ENCODE measurements around the gene AOAH.
"Not testable (repeated sequence)": the region's sequence is repeated elsewhere in the genome, so short reads cannot be mapped to it uniquely, and the experiment has no call there.

The AOAH gene

DNA sequence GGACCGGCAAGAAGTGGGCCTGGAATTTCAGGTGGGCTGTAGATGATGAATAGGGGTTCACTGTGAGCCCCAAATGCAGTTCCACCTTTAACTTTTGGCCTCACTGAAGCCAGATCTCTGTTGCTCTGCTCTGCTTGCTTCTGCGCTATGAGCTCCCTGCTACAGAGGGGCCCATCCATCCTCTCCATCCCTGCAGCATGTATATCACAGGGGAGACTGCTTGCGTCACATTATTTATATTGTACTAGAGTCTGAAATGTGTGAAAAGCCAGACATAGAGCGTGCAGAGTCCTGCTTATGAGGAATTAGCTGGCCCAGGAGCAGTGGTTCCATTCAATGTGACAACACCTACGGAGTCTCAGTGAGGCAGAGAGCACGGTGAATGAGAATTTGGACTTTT is 69.9 kb downstream of the AOAH start:
- no peak for DNase-seq

DNA sequence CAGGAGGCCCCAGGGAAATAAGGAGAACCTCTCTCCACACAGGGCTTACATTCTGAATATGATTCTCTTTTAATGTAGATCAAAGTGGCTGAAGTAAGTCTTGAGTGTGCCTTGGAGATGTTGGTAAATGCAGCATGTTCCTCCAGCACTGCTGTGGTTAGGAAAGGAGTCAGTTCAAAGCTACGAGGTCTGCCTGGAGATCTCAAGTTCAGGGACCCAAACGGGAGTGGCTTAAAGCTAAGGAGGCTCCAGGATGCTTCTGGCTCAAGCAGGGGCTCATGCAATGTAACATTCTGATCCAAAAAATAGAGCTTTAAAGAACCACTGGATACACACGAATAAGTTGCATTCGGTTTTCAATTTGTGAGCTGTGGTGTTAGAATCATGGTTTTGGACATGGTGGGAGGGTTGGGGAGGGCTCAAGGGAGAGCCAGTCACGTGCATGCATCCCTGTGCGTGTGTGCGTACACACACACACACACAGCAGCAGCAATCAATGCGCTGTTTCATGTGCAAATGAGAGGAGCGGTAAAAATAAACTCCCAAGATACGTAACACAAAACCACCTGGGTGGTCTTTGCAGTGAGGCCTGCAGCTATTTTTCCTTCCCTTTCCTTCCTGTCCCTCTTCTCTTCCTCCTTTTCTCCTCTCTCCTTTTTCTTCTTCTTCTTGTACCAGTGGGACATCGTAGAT is 70.5 kb downstream of the AOAH start:
- DNase-seq: no peak

DNA sequence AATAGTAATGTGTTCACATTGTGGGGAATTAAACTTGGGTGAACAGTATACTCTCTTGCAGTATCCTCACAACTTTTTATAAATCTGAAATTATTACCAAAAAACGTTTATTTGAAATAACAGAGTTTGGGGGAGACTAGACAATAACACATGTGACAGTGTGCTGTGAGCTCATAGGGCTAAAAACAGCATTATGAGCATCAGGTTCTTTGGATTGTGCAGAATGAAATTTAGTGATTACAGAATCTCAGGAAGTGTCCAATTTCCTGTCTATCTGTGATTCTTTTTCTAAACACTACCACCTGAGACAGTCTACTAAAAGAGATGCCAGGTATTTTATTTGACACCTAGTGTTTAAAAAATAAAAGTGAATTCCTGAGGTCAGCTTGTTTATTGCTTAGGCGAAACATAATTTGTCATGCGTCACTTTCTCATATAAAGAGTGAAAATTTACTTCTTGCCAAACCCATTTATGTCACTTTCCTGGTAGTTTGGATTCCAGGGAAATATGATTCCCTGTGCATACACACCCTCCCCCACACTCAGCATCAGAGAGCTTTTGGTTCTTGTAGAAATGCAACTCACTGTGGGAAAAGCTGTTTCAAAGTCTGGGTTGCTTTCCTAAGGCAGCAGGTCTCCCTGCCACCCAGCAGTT is 71.2 kb downstream of the AOAH start:
- DNase-seq: no peak

DNA sequence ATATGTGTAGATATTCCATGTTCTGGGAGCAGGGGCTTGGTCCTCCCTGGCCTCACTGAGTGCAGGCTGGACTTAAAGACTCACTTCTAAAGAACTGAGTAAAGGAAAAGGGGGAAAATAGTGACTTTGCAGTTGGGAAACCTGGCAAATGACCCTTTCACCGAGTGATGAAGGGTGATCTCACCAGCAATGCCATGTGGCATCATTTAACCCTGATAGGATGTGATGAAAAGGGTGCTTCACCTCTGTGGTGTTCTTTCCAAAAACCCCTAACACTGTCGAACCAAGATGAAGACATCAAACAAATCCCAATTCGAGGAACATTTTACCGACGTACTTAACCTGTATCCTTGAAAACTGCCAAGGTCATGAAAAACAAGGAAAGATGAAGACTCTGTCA is 71.9 kb downstream of the AOAH start:
- no peak for DNase-seq

DNA sequence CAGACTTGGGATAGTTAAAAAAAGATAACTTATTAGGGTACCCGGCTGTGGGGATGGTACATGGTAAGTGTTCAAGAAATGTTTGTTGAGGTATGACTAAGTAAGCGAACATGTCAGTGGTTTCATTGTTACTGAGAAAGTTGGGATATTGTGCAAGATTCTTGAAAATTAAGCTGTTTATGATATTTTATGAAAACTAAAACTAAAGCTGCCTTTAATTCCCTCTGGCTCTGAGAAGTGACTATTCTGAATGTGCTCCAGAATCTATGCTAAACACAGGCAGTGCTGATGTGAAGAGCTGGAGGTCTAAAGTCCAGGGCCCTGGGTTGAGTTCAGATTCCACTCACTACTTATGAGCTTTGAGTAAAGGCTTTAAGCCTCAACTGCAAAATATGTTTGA is 72.9 kb downstream of the AOAH start:
- DNase-seq: no peak

DNA sequence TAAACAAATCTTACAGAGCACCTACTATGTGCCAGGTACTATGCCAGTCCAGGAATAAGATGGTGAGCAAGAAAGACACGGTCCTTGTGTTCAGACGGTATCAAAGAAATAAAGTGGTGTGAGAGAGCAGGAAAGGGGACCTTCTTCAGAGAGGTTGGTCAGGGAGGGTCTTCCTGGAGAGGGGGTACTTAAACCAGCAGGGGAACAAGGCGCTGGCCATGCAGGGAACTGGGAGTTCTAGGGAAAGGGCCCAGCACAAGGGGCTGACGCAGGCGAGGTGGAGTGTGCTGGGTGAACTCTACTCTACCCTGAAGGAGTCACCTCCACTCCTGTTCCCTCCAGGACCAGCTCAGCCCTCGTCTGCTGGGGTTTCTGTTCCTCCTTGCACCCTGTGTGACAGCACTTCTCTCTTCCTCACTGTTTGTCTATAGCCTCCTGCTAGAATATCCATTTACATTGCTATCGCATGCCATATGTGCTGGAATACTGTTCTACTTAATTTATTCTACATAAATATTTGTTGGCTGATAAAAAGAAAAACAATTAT is 73.5 kb downstream of the AOAH start:
- no peak for DNase-seq

DNA sequence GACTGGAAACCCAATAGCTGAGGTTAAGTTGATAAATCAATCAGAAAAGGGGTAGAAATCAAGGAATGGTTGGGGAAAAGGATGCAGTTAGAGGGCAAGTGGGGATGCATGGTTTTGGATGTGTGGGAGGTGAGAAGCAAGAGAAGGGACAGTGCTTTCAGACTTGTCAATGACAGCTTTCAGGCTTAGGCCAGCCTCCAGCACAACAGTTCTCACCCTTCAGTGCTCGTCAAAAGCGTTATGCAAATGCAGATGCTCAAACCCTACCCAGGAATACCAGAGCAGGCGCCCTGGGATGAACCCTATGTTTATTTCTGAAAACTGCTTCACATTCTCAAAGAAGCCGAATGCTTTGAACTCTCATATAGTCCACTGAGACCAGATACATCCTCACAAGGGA is 74.0 kb downstream of the AOAH start:
- DNase-seq: no peak

DNA sequence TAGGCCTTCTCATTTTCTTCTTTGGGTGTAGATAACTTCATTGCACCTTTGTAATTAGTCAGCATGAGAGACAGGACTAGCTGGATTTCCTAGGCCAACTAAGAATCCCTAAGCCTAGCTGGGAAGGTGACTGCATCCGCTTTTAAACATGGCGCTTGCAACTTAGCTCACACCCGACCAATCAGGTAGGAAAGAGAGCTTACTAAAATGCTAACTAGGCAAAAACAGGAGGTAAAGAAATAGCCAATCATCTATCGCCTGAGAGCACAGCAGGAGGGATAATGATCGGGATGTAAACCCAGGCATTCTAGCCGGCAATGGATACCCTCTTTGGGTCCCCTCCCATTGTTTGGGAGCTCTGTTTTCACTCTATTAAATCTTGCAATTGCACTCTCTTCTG is 75.0 kb downstream of the AOAH start:
- not testable (repeated sequence) for DNase-seq

DNA sequence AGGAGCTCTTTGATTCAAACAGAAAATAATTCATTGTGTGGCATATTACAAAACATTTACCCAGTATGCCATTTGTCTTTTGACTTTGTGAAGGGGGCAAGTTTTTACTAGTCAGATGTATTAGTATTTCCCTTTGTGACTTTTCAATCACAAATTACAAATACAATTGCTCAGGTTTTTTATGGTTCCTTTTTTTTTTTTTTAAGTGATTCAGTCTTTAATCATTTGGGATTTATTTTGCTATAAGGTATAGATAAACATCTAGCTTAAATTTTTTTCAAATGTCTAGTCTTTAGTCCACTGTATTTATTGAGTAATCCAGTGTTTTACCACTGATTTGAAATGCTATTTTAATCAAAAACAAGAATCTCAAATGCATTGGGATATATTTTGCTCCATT is 75.9 kb downstream of the AOAH start:
- no peak for DNase-seq

DNA sequence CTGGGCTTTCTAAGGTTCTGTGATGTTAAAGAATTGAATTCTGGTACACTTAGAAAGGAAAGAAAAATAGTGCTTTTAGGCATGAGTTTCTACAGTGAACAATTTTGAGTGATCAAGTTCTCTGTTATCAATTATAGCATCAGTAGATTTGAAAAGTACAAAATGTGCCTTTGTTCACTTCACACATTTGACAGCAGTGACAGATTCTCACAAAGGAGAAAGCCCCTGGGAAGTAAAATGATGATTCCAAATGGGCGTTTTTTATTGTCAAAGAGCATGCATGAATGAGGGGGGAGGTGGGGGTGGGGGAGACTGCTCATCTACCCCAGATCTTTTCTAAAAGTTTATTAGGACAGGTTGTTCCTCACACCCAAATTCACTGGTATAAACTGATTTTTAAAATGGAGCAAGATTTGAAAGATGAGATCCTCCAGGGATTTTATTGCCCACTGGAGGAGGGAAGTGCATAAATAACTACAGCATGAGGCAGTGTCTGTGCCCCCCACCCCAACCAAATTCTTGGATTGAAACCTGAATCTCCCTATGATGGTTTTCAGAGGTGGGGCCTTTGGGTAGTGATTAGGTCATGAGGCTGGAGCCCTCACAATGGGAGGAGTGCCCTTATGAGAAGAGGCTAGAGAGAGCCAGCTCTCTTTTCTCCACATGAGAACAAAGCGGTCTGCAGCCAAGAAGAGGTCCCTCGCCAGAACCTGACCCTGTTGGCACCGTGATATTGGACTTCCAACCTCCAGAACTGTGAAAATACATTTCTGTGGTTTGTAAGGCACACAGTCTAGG is 79.5 kb downstream of the AOAH start:
- no peak for DNase-seq

DNA sequence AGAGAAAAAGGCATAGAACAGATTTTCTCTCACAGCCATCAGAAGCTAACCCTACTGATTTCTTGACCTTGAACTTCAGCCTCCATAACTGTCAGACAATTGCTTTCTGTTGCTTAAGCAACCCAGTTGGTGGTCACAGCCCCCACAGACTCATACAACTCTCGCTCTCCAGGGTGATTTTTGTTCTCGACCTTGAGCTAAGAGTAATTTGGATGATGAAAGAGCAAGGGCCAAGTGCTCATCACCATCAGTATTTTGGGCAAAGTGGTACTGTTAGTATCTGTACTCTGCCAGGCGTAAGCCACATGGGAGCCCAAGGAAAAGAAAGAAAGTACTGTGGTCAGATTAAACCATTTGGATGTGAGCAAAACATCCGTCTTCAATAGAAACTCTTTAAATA is 81.9 kb downstream of the AOAH start:
- no peak for DNase-seq

DNA sequence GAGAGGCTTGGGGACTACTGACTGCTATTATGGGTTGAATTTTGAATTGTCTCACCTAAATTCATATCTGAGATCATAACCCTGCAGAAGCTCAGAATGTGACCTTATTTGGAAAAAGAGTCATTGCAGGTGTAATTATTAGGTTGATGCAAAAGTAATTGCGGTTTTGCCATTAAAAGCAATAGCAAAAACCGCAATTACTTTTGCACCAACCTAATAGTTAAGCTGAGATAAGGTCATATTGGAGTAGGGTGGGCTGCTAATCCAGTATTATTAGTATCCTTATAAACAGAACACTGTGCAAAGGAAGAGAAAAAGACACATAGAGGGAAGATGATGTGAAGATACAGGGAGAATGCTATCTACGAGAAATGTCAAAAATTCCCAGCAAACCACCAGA is 82.3 kb downstream of the AOAH start:
- no peak for DNase-seq

DNA sequence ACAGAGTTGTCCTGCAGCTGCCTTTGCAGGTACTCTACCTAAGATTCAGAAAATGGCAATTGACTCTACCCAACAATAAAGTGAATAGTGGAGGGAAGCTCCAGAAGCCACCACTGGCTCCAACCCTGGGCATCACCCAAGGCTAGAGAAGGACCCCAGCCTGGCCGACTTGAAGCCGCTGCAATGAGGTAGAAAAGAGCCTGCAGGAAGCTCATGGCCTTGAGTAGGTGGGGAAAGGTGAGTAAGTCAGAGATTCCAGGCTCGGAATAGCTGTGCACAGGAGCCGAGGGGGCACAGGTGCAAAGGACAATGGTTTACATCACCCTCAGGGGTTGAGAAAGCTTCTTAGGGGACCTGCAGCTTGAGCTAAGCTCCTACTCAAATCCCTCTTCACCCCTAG is 83.6 kb downstream of the AOAH start:
- DNase-seq: no peak

DNA sequence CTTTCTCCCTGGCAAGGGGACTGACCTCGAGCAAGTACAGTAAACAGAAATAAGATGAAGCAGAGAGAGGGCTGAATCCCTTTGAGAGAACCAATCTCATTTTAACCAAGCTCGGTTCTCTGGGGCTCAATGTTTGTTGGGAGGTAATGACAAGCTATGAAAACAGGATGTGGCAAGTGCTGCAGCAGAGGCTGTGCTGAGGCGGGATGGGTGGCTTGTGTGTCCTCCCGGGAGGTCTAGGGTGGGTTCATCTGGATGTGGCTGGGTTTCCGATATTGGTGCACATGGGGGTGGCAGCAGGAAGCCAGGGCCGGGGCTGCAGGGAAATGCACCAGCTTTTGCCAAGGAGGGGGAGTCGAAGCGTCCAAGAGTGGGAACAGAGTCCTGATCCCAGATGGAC is 84.5 kb downstream of the AOAH start:
- DNase-seq: peak; percentile 52

DNA sequence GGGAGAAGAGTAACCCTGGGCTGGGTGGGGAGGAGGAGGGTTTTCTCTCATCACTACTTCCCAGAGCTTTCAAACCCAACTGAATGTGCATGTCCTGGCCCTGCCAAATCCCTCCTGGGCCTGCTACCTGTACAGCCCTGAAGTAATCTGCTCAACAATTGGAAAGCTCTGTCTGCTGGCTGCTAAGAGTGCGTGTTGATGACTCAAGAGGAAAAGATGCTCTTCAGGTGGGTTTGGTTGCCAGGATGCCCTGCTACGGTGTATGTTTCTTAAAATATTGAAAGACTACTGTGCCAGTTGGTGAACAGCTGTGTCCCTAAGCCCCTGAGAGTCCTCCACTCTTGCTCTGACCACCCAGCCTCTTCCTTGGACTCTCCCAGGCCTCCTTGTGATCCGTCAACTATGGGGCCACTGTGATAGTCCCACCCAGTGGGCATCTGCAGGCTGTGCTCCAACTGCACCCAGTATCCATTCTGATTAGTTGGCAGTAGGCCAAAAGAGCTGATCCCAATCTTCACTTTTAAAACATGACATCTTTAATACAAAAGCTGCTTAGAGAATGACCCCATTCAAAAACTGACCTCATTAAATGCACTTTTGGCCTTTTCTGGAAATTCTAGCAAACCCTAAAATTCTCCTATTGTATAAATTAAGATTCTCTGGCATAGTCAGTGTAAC is 85.6 kb downstream of the AOAH start:
- DNase-seq: no peak

DNA sequence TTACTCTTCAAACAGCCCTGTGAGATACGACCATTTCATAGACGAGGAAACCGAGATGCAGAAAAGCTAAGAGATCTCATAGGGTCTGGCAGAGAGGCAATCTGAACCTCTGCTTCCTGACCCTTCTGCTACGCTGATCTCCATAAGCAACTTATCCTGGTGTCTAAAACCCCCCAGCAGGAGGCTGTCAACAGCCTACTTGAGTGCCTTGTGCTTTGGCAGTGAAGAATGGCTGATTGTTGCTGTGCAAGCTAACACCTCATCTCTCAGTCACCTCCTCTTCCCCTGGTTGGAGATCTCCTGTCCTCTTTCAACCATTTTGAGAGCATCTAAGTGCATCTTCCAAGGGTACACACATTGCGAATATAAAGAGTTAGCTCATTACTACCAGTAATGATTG is 86.2 kb downstream of the AOAH start:
- DNase-seq: no peak

DNA sequence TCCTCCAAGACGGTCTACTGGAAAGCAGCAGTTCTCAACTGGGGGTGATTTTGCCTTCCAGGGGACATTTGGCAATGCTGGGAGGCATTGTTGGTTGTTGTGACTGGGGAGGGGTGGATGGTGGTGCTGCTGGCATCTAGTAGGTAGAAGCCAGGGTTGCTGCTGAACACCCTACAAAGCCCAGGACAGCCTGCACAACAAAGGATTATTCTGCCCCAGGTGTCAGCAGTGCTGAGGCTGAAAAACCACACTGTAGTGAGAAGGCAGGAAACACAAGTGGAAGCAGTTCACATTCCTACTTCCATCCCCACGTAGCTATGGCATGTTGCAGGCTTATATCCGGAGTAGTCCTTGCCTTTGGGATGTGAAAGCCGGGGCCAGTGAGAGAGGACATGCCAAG is 86.9 kb downstream of the AOAH start:
- no peak for DNase-seq

DNA sequence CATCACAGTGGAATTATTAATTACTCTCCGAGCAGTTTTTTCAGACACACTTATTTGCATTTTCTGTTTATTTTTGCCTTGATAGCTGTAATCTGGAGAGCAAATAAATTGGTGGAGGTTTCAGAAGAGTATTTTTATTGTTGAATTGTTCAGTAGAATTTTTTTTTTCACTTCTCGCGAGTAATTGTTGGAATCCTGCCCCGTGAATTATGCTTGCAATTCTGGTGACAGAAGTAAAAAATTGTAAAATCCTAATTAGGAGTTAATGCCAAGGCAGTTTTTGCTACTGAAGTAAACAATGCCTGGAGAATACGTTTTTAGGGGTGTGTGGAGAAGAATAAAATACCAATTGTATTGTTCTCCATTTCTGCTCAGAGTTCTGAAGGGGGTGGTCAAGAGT is 88.2 kb downstream of the AOAH start:
- no peak for DNase-seq

DNA sequence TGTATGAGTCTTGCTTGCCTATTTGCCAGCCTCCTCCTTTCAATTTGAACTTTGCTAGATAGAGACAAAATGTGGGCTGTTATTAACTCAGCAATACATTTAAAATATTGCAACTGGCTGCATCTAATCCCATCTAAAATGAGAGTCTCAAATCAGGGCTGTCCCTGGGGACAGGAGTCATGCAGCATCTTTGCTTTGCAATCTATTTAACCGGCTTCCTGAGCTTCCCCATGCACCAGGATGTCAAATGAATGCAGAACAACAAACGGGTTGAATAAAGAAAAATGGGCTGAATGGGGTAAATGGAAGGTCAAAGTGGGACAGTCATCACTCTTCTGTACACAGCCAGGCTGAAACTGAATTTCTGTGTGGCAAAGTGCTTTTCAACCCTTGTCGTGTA is 89.2 kb downstream of the AOAH start:
- no peak for DNase-seq

DNA sequence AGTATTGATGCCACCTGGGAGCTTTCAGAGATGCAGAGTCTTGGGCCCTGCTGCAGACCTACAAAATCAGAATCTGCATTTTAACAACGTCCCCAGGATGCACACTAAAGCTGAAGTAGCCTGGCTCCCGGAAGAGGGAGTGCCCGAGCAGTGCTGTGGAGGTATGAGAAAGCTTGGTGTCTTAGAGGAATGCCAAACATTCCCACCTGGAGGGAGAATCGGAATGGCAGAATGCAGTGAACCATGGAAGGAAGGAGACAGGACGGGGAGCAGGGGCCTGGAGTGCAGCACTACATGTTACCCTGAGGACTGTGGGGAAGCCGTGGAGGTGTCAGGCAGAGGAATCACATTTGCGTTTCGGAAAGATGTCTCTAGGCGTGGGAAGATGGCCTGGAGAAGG is 90.9 kb downstream of the AOAH start:
- DNase-seq: no peak

DNA sequence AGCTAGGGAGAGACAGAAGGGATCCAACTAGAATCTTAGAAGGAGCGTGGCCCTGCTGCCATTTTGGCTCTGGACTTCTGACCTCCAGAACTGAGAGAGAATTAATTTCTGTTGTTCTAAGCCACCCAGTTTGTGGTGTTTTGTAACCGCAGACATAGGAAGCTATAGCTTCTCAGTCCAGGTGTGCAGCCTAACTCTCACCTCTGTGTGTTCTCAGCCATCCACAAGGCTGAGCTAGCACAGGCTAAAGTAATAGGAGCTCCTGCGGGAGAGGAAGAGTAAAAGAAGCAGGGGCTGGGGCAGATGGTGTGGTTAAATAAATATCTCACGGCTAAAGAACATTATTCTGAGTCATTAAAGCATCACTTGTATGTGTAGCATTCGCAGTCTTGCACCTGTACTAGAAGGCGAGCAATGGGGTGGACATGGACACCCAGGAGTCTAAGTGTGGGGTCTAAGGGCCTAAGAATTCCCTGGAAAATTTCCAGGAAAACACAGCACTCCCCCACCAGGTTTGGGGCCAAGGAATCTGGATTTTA is 94.1 kb downstream of the AOAH start:
- no peak for DNase-seq

DNA sequence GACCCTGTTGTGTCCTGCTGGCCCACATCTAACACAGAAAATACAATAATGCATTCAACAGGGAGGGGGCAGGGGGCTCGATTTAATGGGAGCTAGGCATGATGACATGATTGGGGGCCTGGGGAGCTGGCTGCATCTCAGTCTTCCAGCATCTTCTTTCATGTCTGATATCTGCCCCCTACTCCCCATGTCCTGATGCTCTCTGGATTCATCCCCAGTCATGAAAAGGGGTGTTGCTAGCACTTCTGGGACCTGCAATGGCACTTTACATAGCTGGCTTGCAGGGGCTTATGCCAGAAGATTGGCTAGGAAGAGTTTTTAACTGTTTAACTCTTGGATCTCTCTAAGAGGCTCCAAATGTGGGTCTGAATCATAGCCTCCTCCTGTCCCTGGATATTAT is 94.9 kb downstream of the AOAH start:
- no peak for DNase-seq

DNA sequence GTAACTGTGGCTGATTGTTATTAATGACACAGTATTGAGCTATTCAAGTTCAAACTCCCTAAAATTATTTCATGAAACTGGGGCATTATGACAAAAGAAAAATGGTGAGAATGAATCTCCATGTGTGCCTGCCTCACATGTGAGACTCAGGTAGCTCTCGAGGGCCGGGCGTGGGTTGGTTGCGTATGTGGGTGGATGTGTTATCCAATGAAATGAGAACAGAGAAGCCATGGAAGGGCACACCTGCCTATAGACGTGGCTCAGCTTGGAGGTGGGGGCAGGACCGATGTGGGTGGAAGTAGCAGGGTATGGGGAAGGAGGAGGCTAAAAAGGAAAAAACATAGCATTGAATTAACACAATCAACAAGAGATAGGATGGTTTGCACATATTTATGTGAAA is 96.5 kb downstream of the AOAH start:
- no peak for DNase-seq

Measured in stimulated activated CD8-positive, alpha-beta memory T cell treated with anti-CD3 and anti-CD28 coated beads, Interleukin-4, amount 100 ng/mL, for 48 hours (primary cell).